Ishikawa (cell line): ENCODE measurements around the gene GEMIN4.
A peak's percentile ranks its signal among the peaks of the same experiment; 100 is the strongest.

Experiments used
- CEBPB ChIP-seq: IDR thresholded peaks from 2 replicates; pipeline ENCODE4 v1.6.1; 2012
- CREB1 ChIP-seq: IDR thresholded peaks from 2 replicates; pipeline ENCODE4 v1.6.1; 2012; ENCODE audit warnings: low read depth
- EGR1 ChIP-seq: IDR thresholded peaks from 2 replicates; pipeline ENCODE4 v1.6.1; 2012
- EP300 ChIP-seq: IDR thresholded peaks from 2 replicates; pipeline ENCODE4 v1.6.1; 2012; ENCODE audit warnings: borderline replicate concordance
- FOXM1 ChIP-seq: IDR thresholded peaks from 2 replicates; pipeline ENCODE4 v1.6.1; 2012; ENCODE audit warnings: low read depth, borderline replicate concordance
- NFIC ChIP-seq: IDR thresholded peaks from 2 replicates; pipeline ENCODE4 v1.6.1; 2012
- RAD21 ChIP-seq: IDR thresholded peaks from 2 replicates; pipeline ENCODE4 v1.6.1; 2012; ENCODE audit warnings: low read depth
- TAF1 ChIP-seq: IDR thresholded peaks from 2 replicates; pipeline ENCODE4 v1.6.1; 2012; ENCODE audit warnings: low read depth, mild to moderate bottlenecking
- TCF12 ChIP-seq: IDR thresholded peaks from 2 replicates; pipeline ENCODE4 v1.6.1; 2012; ENCODE audit warnings: low read depth
- TEAD4 ChIP-seq: IDR thresholded peaks from 2 replicates; pipeline ENCODE4 v1.6.1; 2012
- USF1 ChIP-seq: IDR thresholded peaks from 2 replicates; pipeline ENCODE4 v1.6.1; 2012
- YY1 ChIP-seq: IDR thresholded peaks from 2 replicates; pipeline ENCODE4 v1.6.1; 2012; ENCODE audit warnings: low read depth
- ZBTB7A ChIP-seq: IDR thresholded peaks from 2 replicates; pipeline ENCODE4 v1.6.1; 2012; ENCODE audit warnings: low read depth
- TF ChIP-seq, protein P1 (sequence below): IDR thresholded peaks from 2 replicates; pipeline ENCODE4 v1.6.1; 2012; ENCODE audit warnings: low read depth, mild to moderate bottlenecking
- TF ChIP-seq, protein P2 (sequence below): IDR thresholded peaks from 2 replicates; pipeline ENCODE4 v1.6.1; 2012

The GEMIN4 gene

GRCh38 chr17:731644-732066 is 20.4 kb downstream of the GEMIN4 start:
- TF ChIP-seq TCF12 (0 out of 2 replicates have a peak, but pooled peaks have one; percentile 13), ZBTB7A (no peak)
- TF ChIP-seq, protein P1, sequence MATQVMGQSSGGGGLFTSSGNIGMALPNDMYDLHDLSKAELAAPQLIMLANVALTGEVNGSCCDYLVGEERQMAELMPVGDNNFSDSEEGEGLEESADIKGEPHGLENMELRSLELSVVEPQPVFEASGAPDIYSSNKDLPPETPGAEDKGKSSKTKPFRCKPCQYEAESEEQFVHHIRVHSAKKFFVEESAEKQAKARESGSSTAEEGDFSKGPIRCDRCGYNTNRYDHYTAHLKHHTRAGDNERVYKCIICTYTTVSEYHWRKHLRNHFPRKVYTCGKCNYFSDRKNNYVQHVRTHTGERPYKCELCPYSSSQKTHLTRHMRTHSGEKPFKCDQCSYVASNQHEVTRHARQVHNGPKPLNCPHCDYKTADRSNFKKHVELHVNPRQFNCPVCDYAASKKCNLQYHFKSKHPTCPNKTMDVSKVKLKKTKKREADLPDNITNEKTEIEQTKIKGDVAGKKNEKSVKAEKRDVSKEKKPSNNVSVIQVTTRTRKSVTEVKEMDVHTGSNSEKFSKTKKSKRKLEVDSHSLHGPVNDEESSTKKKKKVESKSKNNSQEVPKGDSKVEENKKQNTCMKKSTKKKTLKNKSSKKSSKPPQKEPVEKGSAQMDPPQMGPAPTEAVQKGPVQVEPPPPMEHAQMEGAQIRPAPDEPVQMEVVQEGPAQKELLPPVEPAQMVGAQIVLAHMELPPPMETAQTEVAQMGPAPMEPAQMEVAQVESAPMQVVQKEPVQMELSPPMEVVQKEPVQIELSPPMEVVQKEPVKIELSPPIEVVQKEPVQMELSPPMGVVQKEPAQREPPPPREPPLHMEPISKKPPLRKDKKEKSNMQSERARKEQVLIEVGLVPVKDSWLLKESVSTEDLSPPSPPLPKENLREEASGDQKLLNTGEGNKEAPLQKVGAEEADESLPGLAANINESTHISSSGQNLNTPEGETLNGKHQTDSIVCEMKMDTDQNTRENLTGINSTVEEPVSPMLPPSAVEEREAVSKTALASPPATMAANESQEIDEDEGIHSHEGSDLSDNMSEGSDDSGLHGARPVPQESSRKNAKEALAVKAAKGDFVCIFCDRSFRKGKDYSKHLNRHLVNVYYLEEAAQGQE: no peak

GRCh38 chr17:728911-729310 is 23.2 kb downstream of the GEMIN4 start:
- no peak for TF ChIP-seq EGR1

- TF ChIP-seq, protein P2, sequence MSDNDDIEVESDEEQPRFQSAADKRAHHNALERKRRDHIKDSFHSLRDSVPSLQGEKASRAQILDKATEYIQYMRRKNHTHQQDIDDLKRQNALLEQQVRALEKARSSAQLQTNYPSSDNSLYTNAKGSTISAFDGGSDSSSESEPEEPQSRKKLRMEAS: no peak
- TF ChIP-seq TCF12 (no peak), FOXM1 (no peak), EGR1 (no peak), USF1 (no peak), ZBTB7A (no peak), NFIC (no peak), TEAD4 (no peak), EP300 (no peak), RAD21 (no peak), TAF1 (no peak), YY1 (no peak)
Observed at GRCh38 chr17:726271-726919, 25.7 kb downstream of the GEMIN4 start.

GRCh38 chr17:725746-726145 is 26.3 kb downstream of the GEMIN4 start:
- TF ChIP-seq CREB1 (no peak), FOXM1 (no peak), EP300 (no peak), RAD21 (no peak), TAF1 (no peak), EGR1 (no peak), NFIC (no peak), TEAD4 (no peak), CEBPB (no peak), ZBTB7A (no peak), YY1 (no peak), USF1 (no peak)
- TF ChIP-seq, protein P1: no peak
- TF ChIP-seq, protein P2: no peak

GRCh38 chr17:725084-725483 is 27.0 kb downstream of the GEMIN4 start:
- TF ChIP-seq YY1 (no peak), TAF1 (no peak), FOXM1 (no peak), CREB1 (no peak), RAD21 (no peak), ZBTB7A (no peak), EP300 (no peak), TEAD4 (no peak), EGR1 (no peak), CEBPB (no peak)
- TF ChIP-seq, protein P1: no peak
- TF ChIP-seq, protein P2: no peak
